GM13977 (cell line): ENCODE results near the gene OXSR1.

ENCODE experiments used
- DNase-seq: peaks from one replicate; pipeline ENCODE4 v3.0.0; 2012; ENCODE audit warnings: low spot score
- CTCF ChIP-seq: IDR thresholded peaks from 2 replicates; pipeline ENCODE4 v1.5.1; 2012; ENCODE audit warnings: mild to moderate bottlenecking, control low read depth; ENCODE audit not compliant: insufficient read depth; ENCODE audit errors: extremely low read depth, missing control alignments
- in situ Hi-C: fragments of 300-500 bp; cut with MboI; formaldehyde crosslinking; loops from one replicate; pipeline ENCODE4 v1.12.0; 2022; ENCODE audit warnings: low sequenced_read_pairs, low pct_unique_long_range_greater_than_20kb, mixed read lengths, inconsistent platforms; ENCODE audit not compliant: unreplicated experiment

Gene OXSR1

GRCh38 chr3:38136393-38136776 is 29.0 kb upstream of the OXSR1 start:
- peak; percentile 43 for DNase-seq
- TF ChIP-seq CTCF, result no peak
- in situ Hi-C loops, result no loop called here

GRCh38 chr3:38136777-38137614 is 28.3 kb upstream of the OXSR1 start, which contains the start of gene ACAA1:
Gene ACAA1, minus strand, starts transcription at chr3:38137127. Its CDS starts 92 bp downstream, at chr3:38137035.
- DNase-seq, result peak; percentile 98
- in situ Hi-C loops, result no loop called here
- no peak for TF ChIP-seq CTCF

DNA sequence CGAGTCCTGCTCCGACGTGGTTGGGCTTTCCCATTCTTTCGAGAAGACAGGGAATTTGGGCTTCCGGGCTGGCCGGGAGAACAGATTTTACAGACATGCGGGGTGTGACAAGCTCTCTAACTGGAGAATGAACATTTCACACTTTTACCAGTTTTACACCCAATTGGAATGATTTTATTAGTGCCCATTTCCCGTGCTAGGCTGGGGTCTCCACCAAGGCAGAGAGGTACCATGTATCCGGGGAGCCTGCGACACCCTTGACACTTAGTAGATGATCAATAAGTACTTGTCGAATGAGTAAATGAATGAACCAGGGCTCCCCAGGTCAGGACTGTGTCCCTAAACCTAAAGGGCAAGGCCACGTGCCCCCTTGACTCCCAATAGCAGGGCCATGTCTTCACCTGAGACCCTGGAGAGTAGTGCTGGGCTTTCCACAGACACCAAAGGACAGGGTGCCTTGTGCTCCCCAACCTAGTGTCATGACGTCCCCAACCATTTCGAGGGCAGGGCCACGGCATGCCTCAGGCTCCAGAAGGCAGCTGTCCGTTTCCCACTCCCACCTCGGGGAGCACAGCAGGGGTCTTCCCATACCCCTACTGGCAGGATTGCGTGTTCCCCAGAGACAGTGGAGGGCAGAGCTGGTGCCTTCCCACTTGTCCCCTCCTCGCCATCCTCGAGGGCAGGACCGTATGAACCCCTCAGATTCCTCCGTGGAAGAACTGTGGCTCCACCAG is 27.6 kb upstream of the OXSR1 start:
- TF ChIP-seq CTCF, result no peak
- peak; percentile 52 for DNase-seq
- in situ Hi-C loops, result no loop called here

GRCh38 chr3:38138349-38139190 is 26.8 kb upstream of the OXSR1 start, which contains the start of gene MYD88:
Gene MYD88, plus strand, starts transcription at chr3:38138661. Its CDS starts 40 bp downstream, at chr3:38138701.
- in situ Hi-C loops, result no loop called here
- TF ChIP-seq CTCF, result no peak
- DNase-seq, result peak; percentile 80

- in situ Hi-C loops, result no loop called here
- no peak for DNase-seq
- TF ChIP-seq CTCF, result no peak
Measured at GRCh38 chr3:38139191-38139590, 26.1 kb upstream of the OXSR1 start.

GRCh38 chr3:38139652-38140051 is 25.7 kb upstream of the OXSR1 start:
- in situ Hi-C loops, result no loop called here
- peak; percentile 4 for DNase-seq
- no peak for TF ChIP-seq CTCF
